ENCODE measurements around the gene ATG7.

DNA sequence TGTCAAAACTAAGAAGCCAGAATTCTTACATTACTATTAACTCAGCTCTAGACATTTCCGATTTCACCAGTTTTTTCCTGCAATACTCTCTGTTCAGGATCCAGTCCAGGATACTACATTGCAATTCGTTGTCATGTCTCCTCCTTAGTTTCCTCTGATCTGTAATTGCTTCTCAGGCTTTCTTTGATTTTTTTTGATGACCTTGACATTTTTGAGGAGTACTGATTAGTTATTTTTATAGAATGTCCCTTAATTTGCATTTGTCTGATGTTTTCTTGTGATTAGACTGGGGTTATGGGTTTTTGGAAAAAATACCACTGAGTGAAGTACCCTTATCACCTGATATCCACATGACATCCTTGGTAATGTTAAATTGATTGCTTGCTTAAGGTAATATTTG, 57.6 kb downstream of the ATG7 start:
- TF ChIP-seq, protein P1, sequence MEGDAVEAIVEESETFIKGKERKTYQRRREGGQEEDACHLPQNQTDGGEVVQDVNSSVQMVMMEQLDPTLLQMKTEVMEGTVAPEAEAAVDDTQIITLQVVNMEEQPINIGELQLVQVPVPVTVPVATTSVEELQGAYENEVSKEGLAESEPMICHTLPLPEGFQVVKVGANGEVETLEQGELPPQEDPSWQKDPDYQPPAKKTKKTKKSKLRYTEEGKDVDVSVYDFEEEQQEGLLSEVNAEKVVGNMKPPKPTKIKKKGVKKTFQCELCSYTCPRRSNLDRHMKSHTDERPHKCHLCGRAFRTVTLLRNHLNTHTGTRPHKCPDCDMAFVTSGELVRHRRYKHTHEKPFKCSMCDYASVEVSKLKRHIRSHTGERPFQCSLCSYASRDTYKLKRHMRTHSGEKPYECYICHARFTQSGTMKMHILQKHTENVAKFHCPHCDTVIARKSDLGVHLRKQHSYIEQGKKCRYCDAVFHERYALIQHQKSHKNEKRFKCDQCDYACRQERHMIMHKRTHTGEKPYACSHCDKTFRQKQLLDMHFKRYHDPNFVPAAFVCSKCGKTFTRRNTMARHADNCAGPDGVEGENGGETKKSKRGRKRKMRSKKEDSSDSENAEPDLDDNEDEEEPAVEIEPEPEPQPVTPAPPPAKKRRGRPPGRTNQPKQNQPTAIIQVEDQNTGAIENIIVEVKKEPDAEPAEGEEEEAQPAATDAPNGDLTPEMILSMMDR (conservative IDR thresholded peaks at IDR 0.05; ENCODE audit: low read length), result no peak
- TF ChIP-seq EZH2phosphoT487 (IDR thresholded peaks at IDR 0.05; ENCODE audit: borderline replicate concordance, low read depth, low read length), result no peak

All from OCI-LY7 (cell line).